ENCODE results near the gene SPATA6L. TPM values are rescaled to one million over a fixed set of nuclear protein-coding genes. Genes with fewer than 3 reads are reported as not detected.

SPATA6L gene
- total and polyA plus RNA-seq, 10 of the 15 experiments (the other 5 are each of a cell fraction or from before 2014, with no cell fraction given) = 0.37 to 1.6 (median 0.91) TPM

- no peak for FAIRE-seq
These were observed 89.8 kb downstream of the SPATA6L start for GRCh38 chr9:4576448-4576847.

More at GRCh38 chr9:4576448-4576847, 89.8 kb downstream of the SPATA6L start:
- DNase-seq (ENCODE audit: low read depth, low spot score) = no peak
- in situ Hi-C loops (cut with MboI) = no loop called here
- no TSS peak for BruUV-seq (replicated peaks)
- H3K27ac ChIP-seq (ENCODE audit: control insufficient read depth, insufficient read depth) = no peak overlapping the region
- H3K36me3 ChIP-seq (ENCODE audit: control insufficient read depth in 2 of 2, insufficient read depth in 2 of 2, low read length in 1 of 2) = peaks cover 2 to 16% of the 10 kb centered on the region in 2 experiments
- ChIA-PET SMC1A (ENCODE audit: uncharacterized antibody, unreplicated experiment) (no interaction called here), POLR2A (no interaction called here), CTCF (no interaction called here), RAD21 (ENCODE audit: unreplicated experiment) (no interaction called here)
- TF ChIP-seq EED (IDR thresholded peaks at IDR 0.05; ENCODE audit: low read depth) (no peak), STAT3 (IDR thresholded peaks at IDR 0.05; ENCODE audit: low read depth, low read length) (no peak), BCL11A (IDR thresholded peaks at IDR 0.05; ENCODE audit: low read depth, low read length) (no peak), CHD4 (IDR thresholded peaks at IDR 0.05) (no peak), EP300 (IDR thresholded peaks at IDR 0.05; ENCODE audit: borderline replicate concordance in 1 of 2, control insufficient read depth in 1 of 2, low read depth in 2 of 2, low read length in 2 of 2) (no peak), SIX5 (IDR thresholded peaks at IDR 0.05; ENCODE audit: low read depth, low read length, severe bottlenecking) (no peak), YY1 (IDR thresholded peaks at IDR 0.05; ENCODE audit: low read depth, low read length) (no peak), ZNF24 (IDR thresholded peaks at IDR 0.05) (no peak), FOXK2 (IDR thresholded peaks at IDR 0.05) (no peak), MYC (IDR thresholded peaks at IDR 0.05; ENCODE audit: insufficient read depth, insufficient read length, insufficient replicate concordance, low read length, severe bottlenecking) (no peak), TAF1 (IDR thresholded peaks at IDR 0.05; ENCODE audit: borderline replicate concordance, low read depth, low read length) (no peak), PKNOX1 (IDR thresholded peaks at IDR 0.05) (no peak), PBX3 (IDR thresholded peaks at IDR 0.05; ENCODE audit: insufficient replicate concordance, low read depth, low read length) (no peak), LARP7 (IDR thresholded peaks at IDR 0.05) (no peak), RUNX3 (IDR thresholded peaks at IDR 0.05; ENCODE audit: low read length) (no peak), EGR1 (IDR thresholded peaks at IDR 0.05; ENCODE audit: borderline replicate concordance in 1 of 2, low read depth in 2 of 2, low read length in 2 of 2) (no peak)
- TF ChIP-seq, protein P1, sequence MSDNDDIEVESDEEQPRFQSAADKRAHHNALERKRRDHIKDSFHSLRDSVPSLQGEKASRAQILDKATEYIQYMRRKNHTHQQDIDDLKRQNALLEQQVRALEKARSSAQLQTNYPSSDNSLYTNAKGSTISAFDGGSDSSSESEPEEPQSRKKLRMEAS (IDR thresholded peaks at IDR 0.05; ENCODE audit: low read depth, low read length) = no peak
- H3K9me3 ChIP-seq (replicated peaks; ENCODE audit: control insufficient read depth, insufficient read depth, low read length) = no peaks in the 10 kb centered on the region
- H4K20me1 ChIP-seq (ENCODE audit: control insufficient read depth, insufficient read depth) = no peaks in the 10 kb centered on the region
- H3K9ac ChIP-seq (ENCODE audit: control insufficient read depth, insufficient read depth, low read length) = no peak overlapping the region
- no peak for ATAC-seq
- H3K27me3 ChIP-seq (replicated peaks in 1 of 2; ENCODE audit: control insufficient read depth in 2 of 2, insufficient read depth in 2 of 2, low read length in 1 of 2) = no peaks in the 10 kb centered on the region
- no peak overlapping the region for H3K4me2 ChIP-seq (ENCODE audit: control insufficient read depth, insufficient read depth)
- no peak overlapping the region for H2AFZ ChIP-seq (ENCODE audit: control insufficient read depth, low read depth, low read length)
- intact Hi-C loops (cut with micrococcal nuclease; ENCODE audit: unreplicated experiment) = no loop called here
- H3K4me1 ChIP-seq (ENCODE audit: control insufficient read depth, insufficient read depth, low read length) = peaks cover 14% of the 10 kb centered on the region
- WGBS (ENCODE audit: insufficient coverage, insufficient replicate concordance, low lambda C conversion rate, missing lambda C conversion rate) = 93% methylated on average over 8 of the region's 8 CpGs
- no peak overlapping the region for H3K4me3 ChIP-seq
- no peaks in the 10 kb centered on the region for H3K79me2 ChIP-seq (ENCODE audit: control insufficient read depth, insufficient read depth, low read length)

Measured in GM12878 (cell line).